ENCODE results near the gene NCMAP.

The NCMAP gene

GRCh38 chr1:24578846-24579245 is 23.0 kb downstream of the NCMAP start:
- H3K9ac ChIP-seq (ENCODE audit: low read length) = no peak overlapping the region
- H4K91ac ChIP-seq (ENCODE audit: low read length) = no peak overlapping the region
- no peak overlapping the region for H3K23ac ChIP-seq (ENCODE audit: low read length in 2 of 2)
- H3K9me3 ChIP-seq (ENCODE audit: control insufficient read depth, low read length) = no peaks in the 10 kb centered on the region
- no peak for DNase-seq
- H3K4me3 ChIP-seq (ENCODE audit: insufficient read depth in 1 of 2, low read depth in 1 of 2, low read length in 2 of 2) = no peak overlapping the region
- no peaks in the 10 kb centered on the region for H3K36me3 ChIP-seq (ENCODE audit: control insufficient read depth in 1 of 2, insufficient read depth in 2 of 2, low read depth in 1 of 2, low read length in 2 of 2)
- H2AK5ac ChIP-seq (ENCODE audit: low read length, severe bottlenecking) = no peak overlapping the region
- H3K14ac ChIP-seq (ENCODE audit: low read length in 2 of 2) = no peak overlapping the region
- no peaks in the 10 kb centered on the region for H3K79me1 ChIP-seq (replicated peaks; ENCODE audit: low read length, poor library complexity, severe bottlenecking)
- no peak overlapping the region for H2BK15ac ChIP-seq (ENCODE audit: low read depth, poor library complexity, severe bottlenecking)
- no peak overlapping the region for H3K4ac ChIP-seq (ENCODE audit: low read depth in 1 of 2, low read length in 2 of 2)
- 95% methylated on average over 6 of the region's 7 CpGs for WGBS
- no peak overlapping the region for H2BK12ac ChIP-seq (ENCODE audit: low read length in 2 of 2)
- H2BK5ac ChIP-seq (ENCODE audit: low read depth, low read length, poor library complexity, severe bottlenecking) = no peak overlapping the region
- no peaks in the 10 kb centered on the region for H3K4me1 ChIP-seq (ENCODE audit: control insufficient read depth, insufficient read depth, low read depth, low read length)
- H4K8ac ChIP-seq (ENCODE audit: low read length) = no peak overlapping the region
- H3K18ac ChIP-seq (ENCODE audit: low read depth in 1 of 2, low read length in 2 of 2) = no peak overlapping the region
- H3K27ac ChIP-seq (ENCODE audit: low read length, poor library complexity, severe bottlenecking) = no peak overlapping the region
- no peak overlapping the region for H2AFZ ChIP-seq (ENCODE audit: low read depth, low read length)
- no peak overlapping the region for H3K4me2 ChIP-seq (ENCODE audit: low read length, poor library complexity, severe bottlenecking)
- H2BK120ac ChIP-seq (ENCODE audit: low read depth, low read length) = no peak overlapping the region
- H3K27me3 ChIP-seq (ENCODE audit: control insufficient read depth in 1 of 2, insufficient read depth in 1 of 2, low read length in 2 of 2) = peaks cover 6 to 31% of the 10 kb centered on the region in 2 experiments

- H3K9ac ChIP-seq (ENCODE audit: low read length) = no peak overlapping the region
- H4K8ac ChIP-seq (ENCODE audit: low read length) = no peak overlapping the region
- H3K4me1 ChIP-seq (ENCODE audit: control insufficient read depth, insufficient read depth, low read depth, low read length) = no peaks in the 10 kb centered on the region
- no peak overlapping the region for H2BK15ac ChIP-seq (ENCODE audit: low read depth, poor library complexity, severe bottlenecking)
- no peak overlapping the region for H3K4me3 ChIP-seq (ENCODE audit: insufficient read depth in 1 of 2, low read depth in 1 of 2, low read length in 2 of 2)
- no peaks in the 10 kb centered on the region for H3K79me1 ChIP-seq (replicated peaks; ENCODE audit: low read length, poor library complexity, severe bottlenecking)
- H2AK5ac ChIP-seq (ENCODE audit: low read length, severe bottlenecking) = no peak overlapping the region
- H3K4me2 ChIP-seq (ENCODE audit: low read length, poor library complexity, severe bottlenecking) = no peak overlapping the region
- no peak overlapping the region for H2BK120ac ChIP-seq (ENCODE audit: low read depth, low read length)
- 85% methylated on average over 9 of the region's 10 CpGs for WGBS
- H2AFZ ChIP-seq (ENCODE audit: low read depth, low read length) = no peak overlapping the region
- peaks cover 23 to 44% of the 10 kb centered on the region in 2 experiments for H3K27me3 ChIP-seq (ENCODE audit: control insufficient read depth in 1 of 2, insufficient read depth in 1 of 2, low read length in 2 of 2)
- H4K91ac ChIP-seq (ENCODE audit: low read length) = no peak overlapping the region
- no peak overlapping the region for H3K4ac ChIP-seq (ENCODE audit: low read depth in 1 of 2, low read length in 2 of 2)
- no peak for DNase-seq
- no peak overlapping the region for H3K23ac ChIP-seq (ENCODE audit: low read length in 2 of 2)
- no peak overlapping the region for H2BK5ac ChIP-seq (ENCODE audit: low read depth, low read length, poor library complexity, severe bottlenecking)
- no peak overlapping the region for H3K18ac ChIP-seq (ENCODE audit: low read depth in 1 of 2, low read length in 2 of 2)
- H3K27ac ChIP-seq (ENCODE audit: low read length, poor library complexity, severe bottlenecking) = no peak overlapping the region
- no peak overlapping the region for H2BK12ac ChIP-seq (ENCODE audit: low read length in 2 of 2)
- no peak overlapping the region for H3K14ac ChIP-seq (ENCODE audit: low read length in 2 of 2)
- no peaks in the 10 kb centered on the region for H3K9me3 ChIP-seq (ENCODE audit: control insufficient read depth, low read length)
- H3K36me3 ChIP-seq (ENCODE audit: control insufficient read depth in 1 of 2, insufficient read depth in 2 of 2, low read depth in 1 of 2, low read length in 2 of 2) = no peaks in the 10 kb centered on the region
Observed at GRCh38 chr1:24580756-24581155, 24.9 kb downstream of the NCMAP start.

- Histone ChIP-seq H3K27ac (ENCODE audit: low read length, poor library complexity, severe bottlenecking) (no peak overlapping the region), H3K79me1 (replicated peaks; ENCODE audit: low read length, poor library complexity, severe bottlenecking) (no peaks in the 10 kb centered on the region), H3K4me3 (ENCODE audit: insufficient read depth in 1 of 2, low read depth in 1 of 2, low read length in 2 of 2) (no peak overlapping the region), H3K18ac (ENCODE audit: low read depth in 1 of 2, low read length in 2 of 2) (no peak overlapping the region), H3K4me2 (ENCODE audit: low read length, poor library complexity, severe bottlenecking) (no peak overlapping the region), H2AFZ (ENCODE audit: low read depth, low read length) (no peak overlapping the region), H2BK120ac (ENCODE audit: low read depth, low read length) (no peak overlapping the region), H3K9me3 (ENCODE audit: control insufficient read depth, low read length) (no peaks in the 10 kb centered on the region), H3K36me3 (ENCODE audit: control insufficient read depth in 1 of 2, insufficient read depth in 2 of 2, low read depth in 1 of 2, low read length in 2 of 2) (no peaks in the 10 kb centered on the region), H3K4ac (ENCODE audit: low read depth in 1 of 2, low read length in 2 of 2) (no peak overlapping the region), H3K14ac (ENCODE audit: low read length in 2 of 2) (no peak overlapping the region), H2AK5ac (ENCODE audit: low read length, severe bottlenecking) (no peak overlapping the region), H3K27me3 (ENCODE audit: control insufficient read depth in 1 of 2, insufficient read depth in 1 of 2, low read length in 2 of 2) (peaks cover 27 to 63% of the 10 kb centered on the region in 2 experiments), H2BK5ac (ENCODE audit: low read depth, low read length, poor library complexity, severe bottlenecking) (no peak overlapping the region), H2BK12ac (ENCODE audit: low read length in 2 of 2) (no peak overlapping the region), H4K8ac (ENCODE audit: low read length) (no peak overlapping the region), H3K4me1 (ENCODE audit: control insufficient read depth, insufficient read depth, low read depth, low read length) (no peaks in the 10 kb centered on the region), H4K91ac (ENCODE audit: low read length) (no peak overlapping the region), H2BK15ac (ENCODE audit: low read depth, poor library complexity, severe bottlenecking) (no peak overlapping the region), H3K23ac (ENCODE audit: low read length in 2 of 2) (no peak overlapping the region), H3K9ac (ENCODE audit: low read length) (no peak overlapping the region)
- no peak for DNase-seq
- 91% methylated on average over 6 of the region's 6 CpGs for WGBS
Observed at GRCh38 chr1:24584171-24584647, 28.3 kb downstream of the NCMAP start.

GRCh38 chr1:24586119-24586518 is 30.2 kb downstream of the NCMAP start:
- Histone ChIP-seq H3K4me3 (ENCODE audit: insufficient read depth in 1 of 2, low read depth in 1 of 2, low read length in 2 of 2) (no peak overlapping the region), H2AK5ac (ENCODE audit: low read length, severe bottlenecking) (no peak overlapping the region), H3K23ac (ENCODE audit: low read length in 2 of 2) (no peak overlapping the region), H2BK15ac (ENCODE audit: low read depth, poor library complexity, severe bottlenecking) (no peak overlapping the region), H3K4me2 (ENCODE audit: low read length, poor library complexity, severe bottlenecking) (no peak overlapping the region), H3K79me1 (replicated peaks; ENCODE audit: low read length, poor library complexity, severe bottlenecking) (no peaks in the 10 kb centered on the region), H3K36me3 (ENCODE audit: control insufficient read depth in 1 of 2, insufficient read depth in 2 of 2, low read depth in 1 of 2, low read length in 2 of 2) (no peaks in the 10 kb centered on the region), H2BK5ac (ENCODE audit: low read depth, low read length, poor library complexity, severe bottlenecking) (no peak overlapping the region), H3K9me3 (ENCODE audit: control insufficient read depth, low read length) (no peaks in the 10 kb centered on the region), H3K9ac (ENCODE audit: low read length) (no peak overlapping the region), H4K91ac (ENCODE audit: low read length) (no peak overlapping the region), H3K27me3 (ENCODE audit: control insufficient read depth in 1 of 2, insufficient read depth in 1 of 2, low read length in 2 of 2) (peaks cover 30 to 61% of the 10 kb centered on the region in 2 experiments), H2BK12ac (ENCODE audit: low read length in 2 of 2) (no peak overlapping the region), H3K18ac (ENCODE audit: low read depth in 1 of 2, low read length in 2 of 2) (no peak overlapping the region), H2AFZ (ENCODE audit: low read depth, low read length) (no peak overlapping the region), H3K27ac (ENCODE audit: low read length, poor library complexity, severe bottlenecking) (no peak overlapping the region), H3K4ac (ENCODE audit: low read depth in 1 of 2, low read length in 2 of 2) (no peak overlapping the region), H3K4me1 (ENCODE audit: control insufficient read depth, insufficient read depth, low read depth, low read length) (no peaks in the 10 kb centered on the region), H3K14ac (ENCODE audit: low read length in 2 of 2) (no peak overlapping the region), H2BK120ac (ENCODE audit: low read depth, low read length) (no peak overlapping the region), H4K8ac (ENCODE audit: low read length) (no peak overlapping the region)
- 94% methylated on average over 10 of the region's 10 CpGs for WGBS
- no peak for DNase-seq

All from mesenchymal stem cell (in vitro differentiated cells and primary cell).